Sciatic nerve (tissue), 2 donors: ENCODE data around the gene LTN1. TPM values are rescaled to one million over a fixed set of nuclear protein-coding genes. Genes with fewer than 3 reads are reported as not detected.

Source experiments
- ATAC-seq: fragments of 200-7000 bp; cut with Tn5 transposase; one replicate; pipeline ENCODE4 v1.9.1; 2020; ENCODE audit warnings: mild to moderate bottlenecking, moderate library complexity
- DNase-seq: peaks from one replicate; pipeline ENCODE4 v3.0.0-alpha.2; 2020; ENCODE audit warnings: low spot score
- intact Hi-C: fragments of 100-400 bp; cut with DNase I; formaldehyde crosslinking; loops from one replicate; pipeline ENCODE4 v1.14.2; 2022
- total RNA-seq: library from RNA; stranded (reverse); fragmentation: NEBNext Ultra II Directional; extraction: Animal tissue kit (Norgen Biotek cat#: 25700); gene quantifications from one replicate; pipeline ENCODE4 v1.2.1, GENCODE V29; 2021
- donor health status: DM: no; HTN: no; CAD: no.
- donor health status: DM: no; HTN: no; CAD: no.

The LTN1 gene
- total RNA-seq, 1 donor from 2014 or later = 35.6 TPM

DNA sequence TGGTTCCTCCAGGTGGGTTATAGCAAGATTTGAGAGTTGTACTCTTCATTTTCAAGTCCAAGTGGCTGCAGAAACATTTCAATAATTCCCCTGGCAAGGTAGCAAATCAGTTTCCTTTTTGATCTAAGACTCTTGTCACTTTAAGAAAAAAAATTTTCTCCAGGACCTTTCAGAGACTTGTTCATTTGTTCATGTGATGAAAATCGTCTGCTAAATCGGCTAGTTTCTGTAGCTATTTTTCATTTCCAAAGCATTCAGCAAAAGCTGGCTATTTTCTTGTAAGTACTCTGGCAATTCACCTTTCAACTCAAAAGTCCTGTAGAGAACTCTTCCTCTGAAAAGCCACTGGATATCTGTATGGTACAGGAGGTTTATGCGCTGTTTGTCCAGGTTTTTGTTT, 93.5 kb downstream of the LTN1 start:
- no peak for DNase-seq
- ATAC-seq = no peak
- intact Hi-C loops = loop anchor here (2.0 kb wide), 1 partner anchor 76 kb away; no protein-coding TSS in a partner anchor

DNA sequence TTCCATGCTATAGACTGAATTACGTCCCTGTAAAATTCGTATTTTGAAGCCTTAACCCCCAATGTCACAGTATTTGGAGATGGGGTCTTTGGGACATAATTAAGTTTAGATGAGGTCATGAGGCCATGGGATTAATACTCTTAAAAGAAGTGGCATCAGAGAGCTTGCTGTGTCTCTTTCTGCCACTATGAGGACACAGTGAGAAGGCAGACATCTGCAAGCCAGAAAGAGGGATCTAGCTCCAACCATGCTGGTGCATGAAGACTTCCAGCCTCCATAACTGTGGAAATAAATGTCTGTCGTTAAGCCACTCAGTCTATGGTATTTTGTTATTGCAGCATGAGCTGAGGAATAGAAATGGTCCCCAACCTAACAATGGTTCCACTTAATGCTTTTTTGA, 99.0 kb downstream of the LTN1 start:
- intact Hi-C loops = no loop called here
- ATAC-seq (no peak), DNase-seq (no peak)

DNA sequence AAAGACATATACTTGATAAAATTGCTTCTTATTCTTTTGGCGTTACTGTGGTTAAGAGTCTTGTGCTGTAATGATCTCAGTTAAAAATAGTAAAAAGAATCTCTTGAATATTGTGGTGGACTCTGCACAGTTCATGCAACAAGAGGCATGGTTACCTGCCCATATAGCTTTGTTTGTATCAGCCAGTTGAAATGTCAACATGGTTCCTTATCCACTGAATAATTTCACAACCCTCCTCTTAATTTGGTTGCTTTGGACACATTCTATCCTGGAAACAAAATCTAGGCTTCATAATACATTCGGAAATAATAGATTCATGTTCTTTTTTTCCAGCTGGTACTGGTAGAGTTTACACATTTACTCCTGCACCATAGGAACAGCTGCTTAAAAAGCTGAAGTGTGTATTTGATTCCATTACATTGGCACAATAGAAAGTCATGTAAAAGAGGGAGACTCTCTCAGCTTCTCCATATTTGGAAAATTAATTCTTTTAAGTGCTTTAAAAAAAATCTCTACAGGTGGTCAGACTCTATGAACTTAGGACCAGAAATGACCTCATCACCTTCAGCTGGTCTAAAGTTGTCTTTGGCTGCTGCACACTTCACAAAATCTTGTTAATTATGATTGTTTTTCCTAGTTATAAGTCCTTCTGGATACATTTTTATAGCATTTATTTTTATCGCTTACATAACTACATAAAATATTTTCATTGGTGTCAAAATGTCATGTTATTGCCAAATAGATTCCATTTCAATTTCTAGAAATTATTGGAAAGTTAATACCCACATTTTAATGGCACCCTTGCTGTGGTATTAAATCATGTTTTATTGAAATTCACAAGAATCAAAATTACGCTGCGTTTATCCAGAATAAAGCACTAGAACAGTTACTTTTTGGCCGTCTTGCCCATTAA, 100.2 kb downstream of the LTN1 start:
- intact Hi-C loops = no loop called here
- no peak for DNase-seq
- ATAC-seq = peak; percentile 57

DNA sequence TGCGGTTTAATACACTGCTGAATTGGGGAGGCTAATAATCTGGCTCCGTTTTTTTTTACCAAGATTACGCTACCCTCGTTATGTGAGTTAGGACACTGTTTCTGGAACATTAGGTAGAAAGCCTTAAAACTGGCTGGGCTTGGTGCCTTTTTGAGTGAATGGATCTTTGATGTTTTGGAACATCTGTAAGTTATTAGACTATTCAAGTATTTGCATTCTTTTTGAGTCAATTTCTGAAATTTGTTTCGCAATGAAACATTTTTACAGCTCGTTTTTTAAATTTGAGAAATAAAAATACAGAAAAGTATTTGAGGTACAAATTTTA, 106.9 kb downstream of the LTN1 start:
- ATAC-seq = peak; percentile 76
- intact Hi-C loops = no loop called here

DNA sequence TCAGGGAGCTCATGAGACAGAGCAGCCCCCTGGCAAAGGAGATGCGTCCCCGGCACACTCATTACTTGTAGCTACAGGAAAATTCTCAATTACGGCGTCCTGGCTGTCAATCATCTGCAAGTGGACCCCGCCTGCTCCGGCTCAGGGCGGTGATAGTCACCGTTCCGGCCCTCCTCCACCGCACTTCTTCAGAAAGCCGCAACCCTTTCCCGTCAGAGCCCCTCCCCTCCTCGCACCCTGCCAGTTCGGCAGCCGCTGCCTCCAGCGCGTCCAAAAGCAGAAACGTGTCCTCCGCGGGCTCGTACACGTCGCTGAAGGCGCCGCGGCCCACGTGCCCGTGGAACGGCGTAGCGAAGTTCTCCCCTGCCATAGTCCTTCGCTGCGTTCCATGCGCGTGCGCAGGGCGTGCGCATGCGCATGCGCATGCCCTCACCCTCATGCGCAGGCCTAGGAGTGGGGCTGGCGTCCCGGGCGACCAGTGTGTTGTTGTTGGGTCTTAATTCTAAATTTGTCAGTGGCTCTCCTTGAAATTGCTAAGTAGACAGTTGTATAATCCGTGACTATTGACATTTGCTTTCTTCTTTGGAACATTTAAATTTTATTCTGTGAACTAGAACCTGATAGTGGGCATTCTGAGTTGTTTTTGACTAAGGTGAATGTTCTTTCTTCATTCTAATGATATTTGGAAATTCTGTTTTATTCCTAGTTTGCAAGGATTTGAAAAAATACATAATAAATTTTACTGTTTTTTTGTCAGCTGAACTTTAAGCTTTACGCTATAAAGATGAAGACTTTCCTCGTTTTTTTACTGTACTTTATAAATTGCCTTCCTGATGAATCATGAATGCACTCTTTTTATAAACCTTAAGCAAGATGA, 107.5 kb downstream of the LTN1 start:
- intact Hi-C loops = no loop called here
- ATAC-seq = peak; percentile 99
- peak; percentile 91 for DNase-seq

More for the DNA sequence above, 106.9 kb downstream of the LTN1 start:
- DNase-seq = no peak

DNA sequence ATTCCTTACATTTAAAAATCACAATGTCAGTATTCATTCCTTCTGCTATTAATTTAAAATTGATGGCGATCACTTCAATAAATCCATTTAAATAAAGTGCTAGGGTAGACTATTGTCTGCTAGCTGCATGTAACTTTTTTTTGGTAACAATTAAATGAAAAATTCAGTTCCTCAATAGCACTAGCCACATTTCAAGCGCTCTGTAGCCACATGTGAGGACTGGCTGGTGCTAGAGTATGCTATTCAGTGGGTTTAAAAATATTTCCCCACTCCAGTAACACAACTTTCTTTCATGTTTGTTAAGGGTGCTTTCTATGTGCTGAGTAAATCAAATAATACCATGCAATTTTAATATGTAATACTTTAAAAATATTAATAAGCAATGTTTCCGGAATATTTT, 108.2 kb downstream of the LTN1 start:
- no peak for DNase-seq
- peak; percentile 53 for ATAC-seq
- intact Hi-C loops = no loop called here

DNA sequence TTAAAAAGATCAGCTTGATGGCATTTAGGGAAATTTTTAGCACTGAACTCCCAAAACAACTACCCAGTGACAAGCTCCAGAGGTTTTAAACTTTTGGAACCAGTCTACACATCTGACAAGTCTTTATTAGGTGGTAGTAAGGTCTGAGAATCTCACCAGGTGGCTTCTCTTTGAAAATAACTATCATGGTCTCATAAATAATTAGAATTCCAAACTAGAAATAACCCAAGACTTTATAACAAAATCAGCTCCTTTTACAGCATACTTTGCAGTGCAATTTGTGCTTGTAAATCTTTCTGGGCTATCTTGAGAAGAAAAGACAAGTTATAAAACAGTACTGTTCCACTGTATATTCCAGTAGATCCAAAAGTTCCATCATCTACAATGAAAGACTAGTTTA, 108.7 kb downstream of the LTN1 start:
- ATAC-seq (no peak), DNase-seq (no peak)
- intact Hi-C loops = no loop called here

DNA sequence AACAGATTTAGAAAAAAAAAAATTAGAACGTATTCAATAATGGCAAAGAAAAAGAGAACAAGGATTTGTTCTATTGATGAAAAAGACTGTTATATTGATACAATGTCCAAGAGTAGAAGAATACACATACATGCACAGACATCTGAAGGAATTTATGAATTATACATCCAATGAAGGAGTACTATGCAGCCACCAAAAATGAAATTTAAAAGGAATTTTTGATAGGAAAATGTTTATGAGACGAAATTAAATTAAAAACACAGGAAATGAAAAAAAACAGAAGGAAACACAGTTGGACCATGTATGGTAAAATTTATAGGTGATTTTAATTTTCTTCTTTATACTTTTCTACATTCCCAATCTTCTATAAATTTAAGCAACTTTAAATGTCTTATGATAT, 110.3 kb downstream of the LTN1 start:
- no peak for ATAC-seq
- intact Hi-C loops = no loop called here

More for the DNA sequence above, 110.3 kb downstream of the LTN1 start:
- DNase-seq = no peak

Other genes starting within 250 kb of the LTN1 start
- gene RWDD2B, start 26.5 kb upstream of the LTN1 start, total RNA-seq = 8.5 TPM
- 53.7 TPM for gene USP16, start 31.8 kb upstream of the LTN1 start, total RNA-seq
- gene CCT8, start 80.8 kb upstream of the LTN1 start, total RNA-seq = 73.8 TPM
- 5.7 TPM for gene MAP3K7CL, start 137.8 kb upstream of the LTN1 start, total RNA-seq